ENCODE measurements around the gene SPTB.

Gene SPTB

DNA sequence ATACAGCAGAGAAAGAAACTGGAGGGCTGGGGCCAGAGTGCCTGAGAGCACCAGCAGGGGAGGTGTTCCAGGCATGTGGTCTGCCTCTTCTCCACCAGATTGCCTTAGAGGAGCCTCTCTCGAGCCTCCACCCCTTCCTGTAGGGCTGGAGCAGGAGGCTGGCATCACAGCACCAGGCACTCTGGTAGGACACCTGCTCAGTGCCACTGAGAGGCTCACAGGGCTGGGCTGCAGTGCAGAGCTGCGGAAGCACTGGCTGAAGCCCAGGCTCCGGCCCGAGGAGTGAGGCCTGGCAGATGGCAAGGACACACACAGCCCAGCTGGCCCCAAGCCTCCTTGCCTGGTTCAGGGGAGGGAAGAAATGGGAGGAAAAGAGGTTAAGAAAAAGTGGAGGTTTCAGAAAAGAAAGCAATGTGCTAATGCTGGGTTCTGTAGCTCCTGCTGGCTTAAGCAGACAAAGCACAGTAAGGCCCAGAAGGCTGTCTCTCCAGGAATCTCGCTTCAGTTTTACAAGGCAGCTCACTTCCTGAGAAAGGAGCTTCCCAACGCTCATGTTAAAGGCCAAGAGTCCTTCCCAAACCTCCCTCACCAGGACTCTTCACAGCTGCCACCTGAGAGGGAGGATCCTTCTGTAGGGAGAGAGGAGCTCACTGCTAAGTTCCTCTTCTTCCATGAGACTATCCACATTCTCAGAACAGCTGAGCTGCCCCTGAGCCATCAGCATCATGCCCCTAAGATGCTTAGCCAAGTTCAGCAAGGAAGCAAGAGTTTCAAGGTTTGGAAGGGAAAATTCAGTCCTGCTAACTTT is 23.8 kb downstream of the SPTB start:
- Histone ChIP-seq H3K4me1 (ENCODE audit: control insufficient read depth in 2 of 2, insufficient read depth in 2 of 2, low read length in 2 of 2) (no peaks in the 10 kb centered on the region), H3K9me3 (ENCODE audit: control insufficient read depth in 2 of 2, low read length in 2 of 2) (no peaks in the 10 kb centered on the region), H3K9ac (ENCODE audit: low read depth in 1 of 2, low read length in 2 of 2) (no peak overlapping the region), H3K27ac (ENCODE audit: low read depth in 2 of 2, low read length in 2 of 2) (no peak overlapping the region), H3K27me3 (ENCODE audit: control insufficient read depth in 2 of 2, insufficient read depth in 2 of 2, low read length in 2 of 2) (peaks cover 0 to 3% of the 10 kb centered on the region in 2 donors), H3K4me3 (ENCODE audit: low read length in 2 of 2) (no peak overlapping the region), H3K36me3 (ENCODE audit: control insufficient read depth in 2 of 2, insufficient read depth in 2 of 2, low read length in 2 of 2) (no peaks in the 10 kb centered on the region)

DNA sequence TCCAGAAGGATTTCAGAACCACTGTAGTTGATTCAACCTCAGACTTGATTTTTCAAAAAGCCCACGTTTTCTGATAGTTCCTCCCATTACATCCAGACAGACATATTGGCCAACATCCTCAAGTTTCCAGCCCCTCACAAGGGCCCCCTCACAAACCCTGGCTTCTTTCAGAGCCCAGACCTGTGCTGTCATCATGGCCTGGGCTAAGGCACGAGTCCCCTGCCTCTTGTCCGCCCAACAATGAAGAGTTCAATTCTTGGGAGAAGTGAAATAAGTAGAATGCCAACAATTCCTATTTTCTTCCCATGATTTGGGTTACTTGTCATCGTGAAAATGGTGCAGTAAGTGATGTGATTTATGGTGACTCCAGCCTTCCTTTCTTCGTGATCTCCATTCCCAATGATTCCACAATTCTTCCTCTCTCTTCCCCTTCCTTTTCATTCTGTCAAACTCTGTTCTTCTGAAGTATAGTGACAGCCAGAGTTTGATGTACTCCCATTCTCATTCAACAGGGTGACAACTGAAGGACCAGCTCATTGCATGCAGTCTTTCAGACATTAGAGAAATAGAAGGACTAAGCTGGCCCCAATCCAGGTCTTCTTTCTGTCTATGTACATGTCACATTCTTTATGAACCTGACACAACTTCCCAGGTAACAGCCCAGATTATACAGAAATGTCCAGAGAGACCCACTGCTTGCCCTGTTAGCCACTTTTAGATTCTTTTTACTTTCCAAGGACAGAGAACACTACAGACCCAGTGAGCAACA is 29.2 kb downstream of the SPTB start:
- Histone ChIP-seq H3K4me3 (ENCODE audit: low read length in 2 of 2) (no peak overlapping the region), H3K9ac (ENCODE audit: low read depth in 1 of 2, low read length in 2 of 2) (no peak overlapping the region), H3K9me3 (ENCODE audit: control insufficient read depth in 2 of 2, low read length in 2 of 2) (no peaks in the 10 kb centered on the region), H3K27ac (ENCODE audit: low read depth in 2 of 2, low read length in 2 of 2) (no peak overlapping the region), H3K27me3 (ENCODE audit: control insufficient read depth in 2 of 2, insufficient read depth in 2 of 2, low read length in 2 of 2) (peaks cover 6 to 11% of the 10 kb centered on the region in 2 donors), H3K4me1 (ENCODE audit: control insufficient read depth in 2 of 2, insufficient read depth in 2 of 2, low read length in 2 of 2) (no peaks in the 10 kb centered on the region), H3K36me3 (ENCODE audit: control insufficient read depth in 2 of 2, insufficient read depth in 2 of 2, low read length in 2 of 2) (no peaks in the 10 kb centered on the region)

DNA sequence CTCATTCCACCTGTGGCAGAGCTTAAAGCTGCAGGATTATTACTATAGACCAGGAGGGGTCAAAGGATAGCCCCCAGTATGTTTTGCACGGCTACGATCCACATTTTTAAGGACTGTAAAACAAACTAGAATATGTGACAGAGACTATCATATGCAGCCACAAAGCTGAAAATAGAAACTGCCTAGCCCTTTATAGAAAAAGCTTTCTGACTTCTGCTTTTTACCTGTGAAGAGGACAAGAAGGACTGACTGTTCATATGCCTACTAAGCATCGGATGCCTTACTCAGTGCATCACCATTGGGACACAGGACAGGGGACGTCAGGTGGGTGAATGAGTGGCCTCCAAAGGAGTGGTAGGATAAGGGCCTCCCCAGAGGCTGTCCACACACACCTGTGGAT is 29.8 kb downstream of the SPTB start:
- Histone ChIP-seq H3K9ac (ENCODE audit: low read depth in 1 of 2, low read length in 2 of 2) (no peak overlapping the region), H3K27ac (ENCODE audit: low read depth in 2 of 2, low read length in 2 of 2) (no peak overlapping the region), H3K27me3 (ENCODE audit: control insufficient read depth in 2 of 2, insufficient read depth in 2 of 2, low read length in 2 of 2) (peaks cover 6 to 10% of the 10 kb centered on the region in 2 donors), H3K36me3 (ENCODE audit: control insufficient read depth in 2 of 2, insufficient read depth in 2 of 2, low read length in 2 of 2) (no peaks in the 10 kb centered on the region), H3K4me3 (ENCODE audit: low read length in 2 of 2) (no peak overlapping the region), H3K4me1 (ENCODE audit: control insufficient read depth in 2 of 2, insufficient read depth in 2 of 2, low read length in 2 of 2) (no peaks in the 10 kb centered on the region), H3K9me3 (ENCODE audit: control insufficient read depth in 2 of 2, low read length in 2 of 2) (no peaks in the 10 kb centered on the region)

DNA sequence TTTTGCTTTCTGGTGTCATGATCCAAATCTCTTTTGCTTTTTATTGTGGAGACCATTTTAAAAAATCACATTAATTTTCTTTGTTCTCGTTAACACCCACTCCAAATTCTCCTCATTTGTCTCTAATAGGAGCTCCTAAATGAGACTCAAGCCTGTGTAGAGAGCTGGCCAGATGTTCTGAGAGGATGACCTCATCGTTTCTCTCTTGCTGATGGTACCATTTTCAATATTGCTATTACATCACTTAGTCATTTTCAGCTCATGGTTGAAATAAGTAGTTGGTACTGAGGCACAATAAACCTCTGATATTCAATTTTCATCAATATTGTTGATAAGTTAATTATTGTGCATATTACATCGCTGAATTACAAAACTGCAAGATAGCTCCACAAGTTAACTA is 31.5 kb downstream of the SPTB start:
- H3K27ac ChIP-seq (ENCODE audit: low read depth in 2 of 2, low read length in 2 of 2) = no peak overlapping the region
- no peaks in the 10 kb centered on the region for H3K4me1 ChIP-seq (ENCODE audit: control insufficient read depth in 2 of 2, insufficient read depth in 2 of 2, low read length in 2 of 2)
- no peak overlapping the region for H3K9ac ChIP-seq (ENCODE audit: low read depth in 1 of 2, low read length in 2 of 2)
- H3K9me3 ChIP-seq (ENCODE audit: control insufficient read depth in 2 of 2, low read length in 2 of 2) = no peaks in the 10 kb centered on the region
- no peak overlapping the region for H3K4me3 ChIP-seq (ENCODE audit: low read length in 2 of 2)
- peaks cover 9 to 12% of the 10 kb centered on the region in 2 donors for H3K27me3 ChIP-seq (ENCODE audit: control insufficient read depth in 2 of 2, insufficient read depth in 2 of 2, low read length in 2 of 2)
- no peaks in the 10 kb centered on the region for H3K36me3 ChIP-seq (ENCODE audit: control insufficient read depth in 2 of 2, insufficient read depth in 2 of 2, low read length in 2 of 2)

DNA sequence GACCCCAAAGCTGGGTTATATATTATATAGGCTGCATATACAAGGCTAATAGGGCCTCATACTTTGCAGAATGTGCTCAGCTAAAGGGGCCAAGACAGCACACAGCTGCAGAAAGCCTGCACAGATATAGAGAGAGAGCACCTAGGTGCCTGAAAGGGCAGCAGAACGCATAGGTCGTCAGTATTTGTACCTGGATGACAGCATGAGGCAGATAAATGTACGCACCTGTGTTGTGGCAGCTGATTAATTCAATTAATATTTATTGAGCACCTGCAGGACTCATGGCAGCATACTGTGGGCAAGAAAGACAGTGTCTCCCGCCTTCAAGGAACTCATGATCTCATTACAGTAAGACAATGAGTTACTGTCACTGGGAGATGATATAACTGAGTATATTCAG is 33.4 kb downstream of the SPTB start:
- peaks cover 9 to 12% of the 10 kb centered on the region in 2 donors for H3K27me3 ChIP-seq (ENCODE audit: control insufficient read depth in 2 of 2, insufficient read depth in 2 of 2, low read length in 2 of 2)
- no peak overlapping the region for H3K27ac ChIP-seq (ENCODE audit: low read depth in 2 of 2, low read length in 2 of 2)
- H3K4me3 ChIP-seq (ENCODE audit: low read length in 2 of 2) = no peak overlapping the region
- no peaks in the 10 kb centered on the region for H3K4me1 ChIP-seq (ENCODE audit: control insufficient read depth in 2 of 2, insufficient read depth in 2 of 2, low read length in 2 of 2)
- H3K9me3 ChIP-seq (ENCODE audit: control insufficient read depth in 2 of 2, low read length in 2 of 2) = no peaks in the 10 kb centered on the region
- no peaks in the 10 kb centered on the region for H3K36me3 ChIP-seq (ENCODE audit: control insufficient read depth in 2 of 2, insufficient read depth in 2 of 2, low read length in 2 of 2)
- no peak overlapping the region for H3K9ac ChIP-seq (ENCODE audit: low read depth in 1 of 2, low read length in 2 of 2)

DNA sequence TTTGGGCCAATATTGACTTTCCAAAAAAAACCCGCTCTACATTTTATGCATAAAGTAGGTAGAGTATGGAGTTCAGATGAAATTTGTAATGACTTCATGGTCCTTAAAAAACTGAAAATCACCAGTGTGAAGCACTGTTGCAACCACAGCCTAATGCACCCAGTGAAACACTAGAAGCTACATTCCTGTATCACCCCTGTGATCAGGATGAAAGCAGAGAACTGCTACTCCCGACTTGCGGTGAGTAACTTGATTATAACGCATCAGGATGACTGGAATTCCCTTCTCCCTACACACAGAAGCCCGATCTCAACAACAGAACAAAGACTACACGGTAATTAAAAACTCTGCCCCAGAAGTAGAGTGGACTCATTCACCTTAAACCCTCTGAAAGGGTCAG is 33.8 kb downstream of the SPTB start:
- Histone ChIP-seq H3K4me3 (ENCODE audit: low read length in 2 of 2) (no peak overlapping the region), H3K4me1 (ENCODE audit: control insufficient read depth in 2 of 2, insufficient read depth in 2 of 2, low read length in 2 of 2) (no peaks in the 10 kb centered on the region), H3K9ac (ENCODE audit: low read depth in 1 of 2, low read length in 2 of 2) (no peak overlapping the region), H3K36me3 (ENCODE audit: control insufficient read depth in 2 of 2, insufficient read depth in 2 of 2, low read length in 2 of 2) (no peaks in the 10 kb centered on the region), H3K27ac (ENCODE audit: low read depth in 2 of 2, low read length in 2 of 2) (no peak overlapping the region), H3K27me3 (ENCODE audit: control insufficient read depth in 2 of 2, insufficient read depth in 2 of 2, low read length in 2 of 2) (peaks cover 9 to 12% of the 10 kb centered on the region in 2 donors), H3K9me3 (ENCODE audit: control insufficient read depth in 2 of 2, low read length in 2 of 2) (no peaks in the 10 kb centered on the region)

DNA sequence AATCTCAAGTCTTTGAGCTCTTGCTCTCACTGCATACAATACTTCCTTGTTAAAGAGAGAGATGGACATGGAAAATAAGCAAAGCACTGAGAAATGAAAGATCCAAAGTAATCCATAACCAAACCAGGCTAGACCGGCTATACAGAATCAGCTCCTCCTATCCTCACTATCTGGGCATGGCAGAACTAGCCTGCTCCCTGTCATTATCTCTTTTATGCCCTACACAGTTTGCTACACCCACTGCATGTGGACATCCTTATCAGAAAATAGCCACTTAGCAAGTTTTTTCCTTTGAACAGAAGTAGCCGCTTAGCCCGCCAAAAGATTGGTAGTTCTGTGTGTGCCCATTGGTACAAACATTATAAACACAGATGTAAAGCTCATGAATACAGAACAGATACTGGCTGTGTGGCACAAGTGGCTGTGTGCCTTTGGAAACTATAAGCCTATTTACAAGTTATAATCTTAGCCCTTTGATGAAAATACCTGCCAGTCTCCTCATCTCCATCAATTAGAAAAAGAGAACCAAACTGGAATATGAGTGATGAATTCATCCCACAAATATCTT is 34.7 kb downstream of the SPTB start:
- Histone ChIP-seq H3K4me1 (ENCODE audit: control insufficient read depth in 2 of 2, insufficient read depth in 2 of 2, low read length in 2 of 2) (no peaks in the 10 kb centered on the region), H3K27me3 (ENCODE audit: control insufficient read depth in 2 of 2, insufficient read depth in 2 of 2, low read length in 2 of 2) (peaks cover 9 to 12% of the 10 kb centered on the region in 2 donors), H3K9me3 (ENCODE audit: control insufficient read depth in 2 of 2, low read length in 2 of 2) (no peaks in the 10 kb centered on the region), H3K36me3 (ENCODE audit: control insufficient read depth in 2 of 2, insufficient read depth in 2 of 2, low read length in 2 of 2) (no peaks in the 10 kb centered on the region), H3K4me3 (ENCODE audit: low read length in 2 of 2) (no peak overlapping the region), H3K9ac (ENCODE audit: low read depth in 1 of 2, low read length in 2 of 2) (no peak overlapping the region), H3K27ac (ENCODE audit: low read depth in 2 of 2, low read length in 2 of 2) (no peak overlapping the region)

DNA sequence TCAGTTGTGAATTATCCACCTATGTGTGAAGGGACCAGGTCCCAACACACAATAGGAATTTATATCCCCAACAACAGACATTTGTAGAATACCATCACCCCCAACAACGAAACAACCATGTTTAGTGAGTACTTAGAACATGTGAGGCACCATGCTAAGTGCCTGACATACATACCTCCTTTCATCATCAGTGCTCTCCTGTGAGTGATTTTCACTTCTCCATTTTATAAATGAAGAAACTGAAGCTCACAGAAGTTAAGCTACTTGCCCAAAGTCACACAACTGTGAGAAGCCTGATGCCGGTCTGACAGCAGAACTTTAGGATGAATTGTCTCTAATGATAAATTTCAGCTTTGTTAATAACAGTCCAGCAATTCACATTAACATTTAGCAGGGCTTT is 35.4 kb downstream of the SPTB start:
- Histone ChIP-seq H3K9ac (ENCODE audit: low read depth in 1 of 2, low read length in 2 of 2) (no peak overlapping the region), H3K27ac (ENCODE audit: low read depth in 2 of 2, low read length in 2 of 2) (no peak overlapping the region), H3K4me1 (ENCODE audit: control insufficient read depth in 2 of 2, insufficient read depth in 2 of 2, low read length in 2 of 2) (no peaks in the 10 kb centered on the region), H3K36me3 (ENCODE audit: control insufficient read depth in 2 of 2, insufficient read depth in 2 of 2, low read length in 2 of 2) (no peaks in the 10 kb centered on the region), H3K4me3 (ENCODE audit: low read length in 2 of 2) (no peak overlapping the region), H3K9me3 (ENCODE audit: control insufficient read depth in 2 of 2, low read length in 2 of 2) (no peaks in the 10 kb centered on the region), H3K27me3 (ENCODE audit: control insufficient read depth in 2 of 2, insufficient read depth in 2 of 2, low read length in 2 of 2) (peaks cover 9 to 12% of the 10 kb centered on the region in 2 donors)

DNA sequence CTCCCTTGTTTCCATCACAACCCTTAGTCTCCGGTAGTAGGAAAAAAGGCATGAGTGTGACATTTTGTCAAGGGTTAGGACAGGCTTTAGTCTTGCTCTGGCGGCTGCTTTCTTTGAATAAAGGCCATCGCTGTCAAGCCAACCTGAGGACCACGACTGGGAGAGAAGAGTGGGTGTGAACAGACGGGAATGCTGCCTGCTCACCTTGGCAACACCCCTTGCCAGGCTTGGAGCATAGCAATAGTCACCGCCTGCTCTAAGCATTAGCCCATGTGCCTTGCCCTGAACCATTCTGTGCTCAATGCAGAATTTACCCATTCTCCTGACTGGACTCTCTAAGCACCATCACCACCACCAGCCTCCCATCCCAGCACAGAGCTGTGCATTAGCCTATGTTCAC is 36.2 kb downstream of the SPTB start:
- Histone ChIP-seq H3K9me3 (ENCODE audit: control insufficient read depth in 2 of 2, low read length in 2 of 2) (no peaks in the 10 kb centered on the region), H3K27me3 (ENCODE audit: control insufficient read depth in 2 of 2, insufficient read depth in 2 of 2, low read length in 2 of 2) (peaks cover 9 to 12% of the 10 kb centered on the region in 2 donors), H3K4me1 (ENCODE audit: control insufficient read depth in 2 of 2, insufficient read depth in 2 of 2, low read length in 2 of 2) (no peaks in the 10 kb centered on the region), H3K36me3 (ENCODE audit: control insufficient read depth in 2 of 2, insufficient read depth in 2 of 2, low read length in 2 of 2) (no peaks in the 10 kb centered on the region), H3K27ac (ENCODE audit: low read depth in 2 of 2, low read length in 2 of 2) (no peak overlapping the region), H3K9ac (ENCODE audit: low read depth in 1 of 2, low read length in 2 of 2) (no peak overlapping the region), H3K4me3 (ENCODE audit: low read length in 2 of 2) (no peak overlapping the region)
